ENCODE measurements around the gene ANKRD13B. TPM values are rescaled to one million over a fixed set of nuclear protein-coding genes. Genes with fewer than 3 reads are reported as not detected.
A peak's percentile ranks its signal among the peaks of the same experiment; 100 is the strongest.

ANKRD13B gene
- total and polyA plus RNA-seq, 2 of the 13 experiments (the other 11 are each of a cell fraction or from before 2014, with no cell fraction given): 1.7 to 1.8 TPM

- TF ChIP-seq ISL2 (CRISPR knock-in tag; IDR thresholded peaks at IDR 0.05) (peak; percentile 5; the same call in 1 of the 2 replicates), ZNF224 (CRISPR knock-in tag; IDR thresholded peaks at IDR 0.05) (peak; percentile 75; the same call in 1 of the 2 replicates), NFAT5 (CRISPR knock-in tag; IDR thresholded peaks at IDR 0.05) (0 out of 2 replicates have a peak, but pooled peaks have one; percentile 46), HES4 (CRISPR knock-in tag; IDR thresholded peaks at IDR 0.05; ENCODE audit: borderline replicate concordance) (peak; percentile 71; the same call in 1 of the 2 replicates), SRSF9 (IDR thresholded peaks at IDR 0.05; ENCODE audit: borderline replicate concordance, insufficient read depth, low read depth, low read length, poor library complexity, severe bottlenecking) (no peak), PATZ1 (CRISPR knock-in tag; IDR thresholded peaks at IDR 0.05) (peak; percentile 68), ZBTB3 (CRISPR knock-in tag; IDR thresholded peaks at IDR 0.05; ENCODE audit: borderline replicate concordance, low read depth) (no peak), KAT7 (CRISPR knock-in tag; IDR thresholded peaks at IDR 0.05; ENCODE audit: borderline replicate concordance) (peak; percentile 10; the same call in 1 of the 2 replicates), JUND (CRISPR knock-in tag; IDR thresholded peaks at IDR 0.05) (0 out of 2 replicates have a peak, but pooled peaks have one; percentile 0), PAXIP1 (CRISPR knock-in tag; conservative IDR thresholded peaks at IDR 0.05) (no peak), MXI1 (IDR thresholded peaks at IDR 0.05; ENCODE audit: borderline replicate concordance, low read depth, low read length) (no peak), ZNF530 (CRISPR knock-in tag; IDR thresholded peaks at IDR 0.05; ENCODE audit: low read depth) (no peak), KDM2A (CRISPR knock-in tag; IDR thresholded peaks at IDR 0.05; ENCODE audit: borderline replicate concordance, low read depth) (0 out of 2 replicates have a peak, but pooled peaks have one; percentile 2), NRL (CRISPR knock-in tag; IDR thresholded peaks at IDR 0.05; ENCODE audit: borderline replicate concordance) (peak; percentile 30; the same call in 1 of the 2 replicates)
- TF ChIP-seq, protein P1, sequence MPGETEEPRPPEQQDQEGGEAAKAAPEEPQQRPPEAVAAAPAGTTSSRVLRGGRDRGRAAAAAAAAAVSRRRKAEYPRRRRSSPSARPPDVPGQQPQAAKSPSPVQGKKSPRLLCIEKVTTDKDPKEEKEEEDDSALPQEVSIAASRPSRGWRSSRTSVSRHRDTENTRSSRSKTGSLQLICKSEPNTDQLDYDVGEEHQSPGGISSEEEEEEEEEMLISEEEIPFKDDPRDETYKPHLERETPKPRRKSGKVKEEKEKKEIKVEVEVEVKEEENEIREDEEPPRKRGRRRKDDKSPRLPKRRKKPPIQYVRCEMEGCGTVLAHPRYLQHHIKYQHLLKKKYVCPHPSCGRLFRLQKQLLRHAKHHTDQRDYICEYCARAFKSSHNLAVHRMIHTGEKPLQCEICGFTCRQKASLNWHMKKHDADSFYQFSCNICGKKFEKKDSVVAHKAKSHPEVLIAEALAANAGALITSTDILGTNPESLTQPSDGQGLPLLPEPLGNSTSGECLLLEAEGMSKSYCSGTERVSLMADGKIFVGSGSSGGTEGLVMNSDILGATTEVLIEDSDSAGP (CRISPR knock-in tag; IDR thresholded peaks at IDR 0.05; ENCODE audit: borderline replicate concordance): no peak
These were observed 2.4 kb upstream of the ANKRD13B start (continued) for GRCh38 chr17:29590411-29591145.

Measured in HepG2 (cell line).